SK-N-MC (cell line): ENCODE results near the gene PCSK2.

Experiments used
- DNase-seq: peaks from one replicate; pipeline ENCODE4 v3.0.0-alpha.2; 2011; ENCODE audit warnings: low read depth, low spot score
- H3K27ac ChIP-seq: fragments of 200-600 bp; sonication (generic); 2 replicates; pipeline ENCODE4 v1.5.1; 2016; ENCODE audit warnings: mixed run types
- H3K36me3 ChIP-seq: fragments of 200-600 bp; sonication (generic); 2 replicates; pipeline ENCODE4 v1.6.1; 2017; ENCODE audit warnings: antibody characterized with exemption, low read length, mixed read lengths; ENCODE audit not compliant: insufficient read depth
- H3K4me3 ChIP-seq: fragments of 200-600 bp; sonication (generic); 2 replicates; pipeline ENCODE4 v1.5.1; 2016
- H3K9ac ChIP-seq: fragments of 200-600 bp; sonication (generic); 2 replicates; pipeline ENCODE4 v1.8.0; 2017; ENCODE audit warnings: mixed run types, mixed read lengths; ENCODE audit not compliant: insufficient read length
- H3K9me3 ChIP-seq: fragments of 200-600 bp; sonication (generic); 2 replicates; pipeline ENCODE4 v1.6.1; 2017; ENCODE audit warnings: low read depth, mild to moderate bottlenecking, antibody characterized with exemption, low read length, moderate library complexity, mixed read lengths
- EZH2 ChIP-seq: fragments of 200-600 bp; sonication (generic); IDR thresholded peaks from one replicate; pipeline ENCODE4 v1.6.1; 2017; ENCODE audit warnings: antibody characterized with exemption
- FOXP2 ChIP-seq: optimal IDR thresholded peaks from 2 replicates; pipeline ENCODE3; 2011; ENCODE audit warnings: mild to moderate bottlenecking, moderate library complexity; ENCODE audit not compliant: insufficient read depth; ENCODE audit errors: extremely low read length, control extremely low read depth
- POLR2AphosphoS5 ChIP-seq: IDR thresholded peaks from 2 replicates; pipeline ENCODE4 v1.6.1; 2012; ENCODE audit warnings: mild to moderate bottlenecking, low read depth, low read length, borderline replicate concordance

The PCSK2 gene

GRCh38 chr20:17495826-17496225 is 269.0 kb downstream of the PCSK2 start:
- DNase-seq = no peak
- Histone ChIP-seq H3K4me3 (no peak overlapping the region), H3K27ac (no peak overlapping the region), H3K9me3 (no peaks in the 10 kb centered on the region), H3K9ac (no peak overlapping the region), H3K36me3 (no peaks in the 10 kb centered on the region)
- TF ChIP-seq POLR2AphosphoS5 = no peak

- no peaks in the 10 kb centered on the region for H3K9me3 ChIP-seq
- DNase-seq = no peak
- no peak overlapping the region for H3K4me3 ChIP-seq
- TF ChIP-seq POLR2AphosphoS5 (no peak), FOXP2 (no peak), EZH2 (no peak)
- H3K27ac ChIP-seq = no peak overlapping the region
- H3K36me3 ChIP-seq = no peaks in the 10 kb centered on the region
- no peak overlapping the region for H3K9ac ChIP-seq
These were observed 271.2 kb downstream of the PCSK2 start for GRCh38 chr20:17497821-17498580.

- Histone ChIP-seq H3K36me3 (no peaks in the 10 kb centered on the region), H3K4me3 (no peak overlapping the region), H3K9ac (no peak overlapping the region), H3K9me3 (no peaks in the 10 kb centered on the region), H3K27ac (no peak overlapping the region)
- DNase-seq = no peak
- TF ChIP-seq FOXP2 (no peak), POLR2AphosphoS5 (no peak), EZH2 (no peak)
These were observed 271.8 kb downstream of the PCSK2 start for GRCh38 chr20:17498641-17499040.

GRCh38 chr20:17499041-17499440 is 272.2 kb downstream of the PCSK2 start:
- H3K27ac ChIP-seq = no peak overlapping the region
- no peak for TF ChIP-seq POLR2AphosphoS5
- TF ChIP-seq FOXP2 = no peak
- TF ChIP-seq EZH2 = no peak
- no peak for DNase-seq
- H3K9me3 ChIP-seq = no peaks in the 10 kb centered on the region
- H3K36me3 ChIP-seq = no peaks in the 10 kb centered on the region
- no peak overlapping the region for H3K4me3 ChIP-seq
- no peak overlapping the region for H3K9ac ChIP-seq

GRCh38 chr20:17500271-17500670 is 273.4 kb downstream of the PCSK2 start:
- H3K27ac ChIP-seq = no peak overlapping the region
- TF ChIP-seq POLR2AphosphoS5 (no peak), EZH2 (no peak), FOXP2 (no peak)
- no peaks in the 10 kb centered on the region for H3K36me3 ChIP-seq
- H3K9ac ChIP-seq = peak overlapping the region; percentile 32
- no peak overlapping the region for H3K4me3 ChIP-seq
- H3K9me3 ChIP-seq = no peaks in the 10 kb centered on the region
- DNase-seq = no peak

GRCh38 chr20:17500826-17501225 is 274.0 kb downstream of the PCSK2 start:
- Histone ChIP-seq H3K27ac (no peak overlapping the region), H3K9ac (no peak overlapping the region), H3K9me3 (no peaks in the 10 kb centered on the region), H3K36me3 (no peaks in the 10 kb centered on the region), H3K4me3 (no peak overlapping the region)
- TF ChIP-seq FOXP2 = no peak
- no peak for TF ChIP-seq POLR2AphosphoS5
- TF ChIP-seq EZH2 = no peak
- DNase-seq = no peak

GRCh38 chr20:17501701-17502100 is 274.9 kb downstream of the PCSK2 start:
- TF ChIP-seq POLR2AphosphoS5 (no peak), FOXP2 (no peak), EZH2 (no peak)
- Histone ChIP-seq H3K9ac (no peak overlapping the region), H3K4me3 (no peak overlapping the region), H3K27ac (no peak overlapping the region), H3K9me3 (no peaks in the 10 kb centered on the region), H3K36me3 (no peaks in the 10 kb centered on the region)
- no peak for DNase-seq

- Histone ChIP-seq H3K36me3 (no peaks in the 10 kb centered on the region), H3K9me3 (no peaks in the 10 kb centered on the region), H3K4me3 (no peak overlapping the region), H3K27ac (no peak overlapping the region), H3K9ac (no peak overlapping the region)
- DNase-seq = no peak
- TF ChIP-seq EZH2 (no peak), FOXP2 (no peak), POLR2AphosphoS5 (no peak)
These were observed 275.3 kb downstream of the PCSK2 start for GRCh38 chr20:17502105-17502504.

GRCh38 chr20:17503301-17504065 is 276.6 kb downstream of the PCSK2 start:
- Histone ChIP-seq H3K9ac (no peak overlapping the region), H3K36me3 (no peaks in the 10 kb centered on the region), H3K27ac (no peak overlapping the region), H3K9me3 (no peaks in the 10 kb centered on the region), H3K4me3 (no peak overlapping the region)
- no peak for TF ChIP-seq POLR2AphosphoS5
- TF ChIP-seq EZH2 = no peak
- no peak for TF ChIP-seq FOXP2
- DNase-seq = no peak
